OCI-M2 (cell line): ENCODE measurements around the gene ETFDH.
"Not testable (repeated sequence)": the region's sequence is repeated elsewhere in the genome, so short reads cannot be mapped to it uniquely, and the experiment has no call there.

Experiments
- DNase-seq: peaks from one replicate; lab custom pipeline; 2025; ENCODE audit not compliant: unreplicated experiment; lab: John Stamatoyannopoulos, UW

ETFDH gene

DNA sequence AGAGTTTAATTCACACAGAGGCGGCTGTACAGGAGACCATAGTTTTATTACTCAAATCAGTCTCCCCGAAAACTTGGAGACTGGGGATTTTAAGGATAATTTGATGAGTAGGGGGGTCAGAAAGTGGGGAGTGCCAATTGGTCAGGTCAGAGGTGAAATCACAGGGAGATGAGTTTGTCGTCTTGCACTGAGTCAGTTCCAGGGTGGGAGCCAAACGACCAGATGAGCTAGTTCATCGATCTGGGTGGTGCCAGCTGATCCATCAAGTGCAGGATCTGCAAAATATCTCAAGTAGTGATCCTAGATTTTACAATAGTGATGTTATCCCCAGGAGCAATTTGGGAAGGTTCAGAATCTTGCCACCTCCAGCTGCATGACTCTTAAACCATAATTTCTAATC lies 4.0 kb downstream of the ETFDH start:
- no peak for DNase-seq

GRCh38 chr4:158678767-158679166 lies 6.7 kb downstream of the ETFDH start:
- DNase-seq = no peak

GRCh38 chr4:158681629-158682028 lies 9.5 kb downstream of the ETFDH start:
- no peak for DNase-seq

DNA sequence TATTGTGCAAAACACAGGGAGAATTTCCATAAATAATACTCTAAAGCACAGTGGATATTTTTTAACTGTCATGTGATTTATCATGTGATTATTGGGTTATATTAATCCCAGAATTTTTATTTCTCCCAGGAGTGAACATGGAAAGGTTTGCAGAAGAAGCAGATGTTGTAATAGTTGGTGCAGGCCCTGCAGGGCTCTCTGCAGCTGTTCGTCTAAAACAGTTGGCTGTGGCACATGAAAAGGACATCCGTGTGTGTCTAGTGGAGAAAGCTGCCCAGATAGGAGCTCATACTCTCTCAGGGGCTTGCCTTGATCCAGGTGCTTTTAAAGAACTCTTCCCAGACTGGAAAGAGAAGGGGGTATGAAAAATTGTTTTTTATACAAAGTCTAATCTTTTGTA lies 10.0 kb downstream of the ETFDH start:
- DNase-seq = no peak

DNA sequence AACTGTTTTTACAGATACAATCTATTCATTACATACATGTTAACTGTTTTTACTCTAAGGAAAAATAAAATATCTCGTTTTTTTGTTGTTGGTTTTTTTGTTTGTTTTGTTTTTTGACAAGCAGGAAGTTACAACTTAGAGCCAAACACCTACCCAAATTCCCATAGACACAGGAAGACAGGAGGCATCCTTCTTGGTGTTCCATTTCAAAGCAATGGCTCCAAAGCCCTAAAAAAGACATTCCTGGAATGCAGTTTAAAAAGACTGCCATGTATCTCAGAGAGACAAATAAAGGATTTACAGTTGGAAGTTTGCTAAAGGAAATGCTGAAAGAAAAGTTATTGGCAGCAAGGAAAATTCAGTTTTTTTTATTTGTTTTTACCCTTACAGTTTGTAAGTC lies 16.7 kb downstream of the ETFDH start:
- no peak for DNase-seq

GRCh38 chr4:158704274-158704673 lies 32.2 kb downstream of the ETFDH start:
- no peak for DNase-seq

DNA sequence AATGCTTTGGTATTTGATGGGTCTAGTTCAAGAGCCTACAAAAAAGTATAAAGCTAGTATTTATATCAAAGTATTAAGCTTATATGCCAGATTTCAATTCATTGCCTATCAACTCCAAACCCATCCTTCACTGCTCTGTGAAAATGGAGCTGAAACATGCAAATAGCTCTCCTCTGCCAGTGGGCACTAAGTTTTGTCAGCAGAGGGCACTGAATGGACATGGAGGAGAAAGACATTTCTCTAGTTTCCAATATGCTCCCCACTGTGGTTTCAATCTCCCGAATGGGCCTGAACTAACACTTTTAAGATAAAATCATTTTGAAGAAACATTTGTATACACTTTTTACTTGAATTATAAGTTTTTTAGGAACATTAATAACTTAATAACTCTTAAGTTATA lies 38.7 kb downstream of the ETFDH start:
- no peak for DNase-seq

DNA sequence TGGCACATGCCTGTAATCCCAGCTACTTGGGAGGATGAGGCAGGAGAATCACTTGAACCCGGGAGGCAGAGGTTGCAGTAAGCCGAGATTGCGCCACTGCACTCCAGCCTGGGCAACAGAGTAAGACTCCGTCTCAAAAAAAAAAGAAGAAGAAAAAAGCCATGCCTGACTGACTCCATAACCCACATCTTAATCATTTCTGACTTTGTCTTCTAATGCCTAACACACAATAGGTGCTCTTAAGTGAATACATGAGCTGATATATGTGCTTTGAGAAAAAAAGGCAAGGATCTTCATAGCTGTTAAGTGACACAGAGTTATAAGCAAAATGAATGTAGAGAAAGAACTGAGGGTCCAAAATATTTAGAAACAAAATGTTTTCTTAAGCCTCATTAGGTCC lies 40.5 kb downstream of the ETFDH start:
- not testable (repeated sequence) for DNase-seq

- no peak for DNase-seq
Observed at GRCh38 chr4:158714937-158715336, 42.8 kb downstream of the ETFDH start.

DNA sequence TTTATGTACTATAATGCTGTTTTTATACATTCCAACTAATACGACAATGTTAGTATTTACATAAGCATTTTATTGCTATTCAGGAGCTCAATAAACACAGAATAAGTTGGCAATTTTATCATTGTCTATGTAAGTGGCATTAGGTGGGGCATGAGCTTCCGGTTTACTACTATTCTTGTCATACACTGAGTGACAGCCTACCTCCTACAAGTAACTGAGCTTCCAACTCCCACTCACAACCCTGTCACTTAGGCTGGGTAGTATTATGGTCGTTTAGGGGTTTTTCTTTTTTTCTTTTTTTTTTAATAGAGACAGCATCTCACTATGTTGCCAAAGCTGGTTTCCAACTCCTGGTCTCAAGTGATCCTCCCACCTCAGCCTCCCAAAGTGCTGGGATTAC lies 43.7 kb downstream of the ETFDH start:
- DNase-seq = no peak

GRCh38 chr4:158721680-158722079 lies 49.6 kb downstream of the ETFDH start:
- no peak for DNase-seq

DNA sequence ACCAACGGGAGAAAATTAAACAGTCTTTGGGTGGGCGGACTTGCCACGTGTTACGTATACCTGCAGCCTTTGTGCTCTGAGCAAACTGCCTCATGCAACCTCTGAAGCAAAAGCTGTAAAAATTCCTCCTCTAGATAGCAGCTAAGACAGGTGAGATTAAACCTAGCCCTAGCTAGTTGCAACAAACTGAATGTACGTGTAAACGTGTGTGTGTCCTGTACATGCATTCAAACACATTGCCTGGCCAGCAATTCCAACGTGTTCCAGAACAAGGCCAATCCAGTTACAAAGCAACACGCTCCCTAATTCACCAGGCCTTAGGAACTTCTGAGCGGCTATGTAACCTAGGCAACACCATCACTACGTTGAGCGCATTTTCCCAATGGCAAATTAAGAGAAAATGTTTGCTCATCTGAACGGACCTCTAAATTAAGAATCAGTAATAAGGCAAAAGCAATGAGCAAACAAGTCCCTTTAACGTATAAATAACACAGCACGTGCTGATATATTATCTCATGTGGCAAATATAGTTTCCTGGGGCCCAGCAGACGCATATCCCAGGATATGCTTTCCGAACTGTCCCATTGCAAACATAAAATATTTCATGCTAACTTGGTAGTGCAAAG lies 50.3 kb downstream of the ETFDH start:
- DNase-seq = no peak

GRCh38 chr4:158722917-158723793 lies 51.1 kb downstream of the ETFDH start, which contains the start of gene PPID:
TSS of gene PPID (minus strand) at chr4:158723396. CDS start at chr4:158723288, 108 bp downstream.
- DNase-seq = no peak

DNA sequence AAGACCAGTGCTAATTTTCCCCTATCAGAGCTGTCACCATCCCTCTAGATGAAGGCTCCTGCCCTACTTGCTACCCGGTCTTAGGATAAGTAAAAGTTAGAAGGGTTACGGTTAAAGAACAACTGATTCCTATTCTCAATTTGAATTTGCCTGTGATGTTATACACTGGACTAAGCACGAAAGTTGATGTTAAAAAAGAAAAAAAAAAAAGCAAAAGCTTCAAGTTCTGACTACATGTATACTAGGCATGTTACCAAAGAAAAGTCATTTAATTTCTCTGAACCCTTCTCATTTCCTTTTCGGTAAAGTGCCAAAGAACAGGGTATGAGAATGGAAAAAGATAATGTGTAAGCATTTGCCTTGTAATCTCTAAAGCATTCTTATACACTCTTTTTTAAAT lies 52.5 kb downstream of the ETFDH start:
- DNase-seq = no peak

- no peak for DNase-seq
Observed at GRCh38 chr4:158726633-158727032, 54.5 kb downstream of the ETFDH start.

- no peak for DNase-seq
Observed at GRCh38 chr4:158728236-158728635, 56.1 kb downstream of the ETFDH start.

DNA sequence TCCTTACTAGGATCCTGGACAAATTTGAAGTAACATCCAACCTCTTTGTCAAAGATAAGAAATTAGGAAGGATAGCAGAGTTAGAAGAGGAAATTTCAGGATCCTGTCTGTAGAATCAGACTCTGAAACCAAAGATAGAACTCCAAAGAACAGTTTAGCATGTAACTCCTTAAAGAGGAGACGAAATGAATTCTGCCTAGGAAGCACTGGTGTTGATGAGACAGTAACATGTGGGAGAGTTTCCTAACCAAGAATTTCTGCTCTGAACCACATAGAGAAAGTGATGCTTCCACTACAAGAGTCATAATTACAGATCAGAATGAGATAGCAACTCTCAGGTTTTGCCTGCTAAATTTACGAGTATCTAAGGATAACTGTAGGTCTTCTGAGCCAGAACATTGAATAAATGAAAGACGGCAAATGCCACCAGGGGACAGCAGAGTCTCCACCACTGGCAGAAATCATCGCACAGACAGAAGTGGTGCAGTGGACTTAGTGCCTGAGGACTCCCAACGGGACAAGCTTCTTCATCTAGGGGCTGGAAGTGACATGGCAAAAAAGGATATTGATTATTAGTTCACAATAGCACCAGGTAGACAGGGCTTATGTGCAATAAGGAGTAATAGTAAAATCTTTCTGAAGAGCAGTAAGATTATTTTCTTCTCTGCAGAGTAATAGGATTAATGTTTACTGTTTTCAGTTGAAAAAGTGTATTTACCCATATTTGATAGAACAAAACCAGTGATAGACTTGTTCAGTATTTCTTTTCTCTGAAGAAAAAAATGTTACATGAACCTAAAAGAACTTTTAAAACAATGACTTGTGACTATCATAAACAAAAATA lies 57.8 kb downstream of the ETFDH start:
- no peak for DNase-seq

DNA sequence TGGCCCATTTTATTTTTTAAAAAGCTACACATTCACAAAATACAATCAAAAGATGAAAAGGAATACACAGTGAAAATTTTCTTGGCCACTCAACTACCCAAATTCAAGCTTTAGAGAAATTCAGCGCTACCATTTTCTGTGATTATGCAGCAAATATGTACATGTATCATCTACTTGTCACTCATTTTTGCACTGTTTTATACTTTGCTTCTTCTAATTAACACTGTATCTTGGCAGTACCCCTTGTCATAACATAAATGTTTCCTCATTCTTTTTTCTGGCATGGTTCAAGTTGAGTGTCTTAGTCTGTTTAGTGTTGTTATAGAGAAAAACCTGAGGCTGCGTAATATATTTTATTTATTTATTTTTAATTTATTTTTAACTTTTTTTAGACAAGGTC lies 66.8 kb downstream of the ETFDH start:
- DNase-seq = no peak

GRCh38 chr4:158739600-158739999 lies 67.5 kb downstream of the ETFDH start:
- DNase-seq = no peak

- DNase-seq = no peak
Observed at GRCh38 chr4:158741326-158742021, 69.4 kb downstream of the ETFDH start.

DNA sequence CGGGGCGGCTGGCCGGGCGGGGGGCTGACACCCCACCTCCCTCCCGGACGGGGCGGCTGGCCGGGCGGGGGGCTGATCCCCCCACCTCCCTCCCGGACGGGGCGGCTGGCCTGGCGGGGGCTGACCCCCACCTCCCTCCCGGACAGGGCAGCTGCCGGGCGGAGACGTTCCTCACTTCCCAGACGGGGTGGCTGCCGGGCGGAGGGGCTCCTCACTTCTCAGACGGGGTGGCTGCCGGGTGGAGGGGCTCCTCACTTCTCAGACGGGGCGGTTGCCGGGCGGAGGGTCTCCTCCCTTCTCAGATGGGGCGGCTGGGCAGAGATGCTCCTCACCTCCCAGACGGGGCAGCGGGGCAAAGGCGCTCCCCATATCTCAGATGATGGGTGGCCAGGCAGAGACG lies 74.4 kb downstream of the ETFDH start:
- not testable (repeated sequence) for DNase-seq
